Measurements from ENCODE around the gene RFNG. TPM values are rescaled to one million over a fixed set of nuclear protein-coding genes. Genes with fewer than 3 reads are reported as not detected.
A peak's percentile ranks its signal among the peaks of the same experiment; 100 is the strongest.

The RFNG gene
- total and polyA plus RNA-seq, 2 of the 13 experiments (the other 11 are each of a cell fraction or from before 2014, with no cell fraction given) = 61.4 to 64.0 TPM

GRCh38 chr17:82003411-82004381 lies 47.9 kb downstream of the RFNG start (continued):
- peak; percentile 35; the same call in 1 of the 2 replicates for TF ChIP-seq ZNF574 (CRISPR knock-in tag; IDR thresholded peaks at IDR 0.05)
- TF ChIP-seq TFDP1 (CRISPR knock-in tag; IDR thresholded peaks at IDR 0.05; ENCODE audit: borderline replicate concordance) = peak; percentile 93; the same call in 1 of the 2 replicates
- TF ChIP-seq ZNF704 (CRISPR knock-in tag; IDR thresholded peaks at IDR 0.05; ENCODE audit: borderline replicate concordance) = peak; percentile 77
- no peak for TF ChIP-seq GMEB1 (CRISPR knock-in tag; IDR thresholded peaks at IDR 0.05; ENCODE audit: borderline replicate concordance)
- peak; percentile 86 for TF ChIP-seq ZNF280D (CRISPR knock-in tag; IDR thresholded peaks at IDR 0.05)
- peak; percentile 72 for TF ChIP-seq FOXC1 (CRISPR knock-in tag; IDR thresholded peaks at IDR 0.05; ENCODE audit: borderline replicate concordance)
- 0 out of 2 replicates have a peak, but pooled peaks have one; percentile 18 for TF ChIP-seq CHD2 (IDR thresholded peaks at IDR 0.05; ENCODE audit: low read depth, low read length)
- peak; percentile 88 for TF ChIP-seq ZNF225 (CRISPR knock-in tag; IDR thresholded peaks at IDR 0.05)
- TF ChIP-seq MTF1 (CRISPR knock-in tag; IDR thresholded peaks at IDR 0.05) = no peak
- TF ChIP-seq ZNF432 (CRISPR knock-in tag; IDR thresholded peaks at IDR 0.05; ENCODE audit: borderline replicate concordance) = no peak
- TF ChIP-seq ZMAT5 (CRISPR knock-in tag; IDR thresholded peaks at IDR 0.05; ENCODE audit: borderline replicate concordance, low read depth) = no peak
- peak; percentile 56 for TF ChIP-seq FOXP4 (CRISPR knock-in tag; IDR thresholded peaks at IDR 0.05)
- TF ChIP-seq ZNF772 (CRISPR knock-in tag; IDR thresholded peaks at IDR 0.05) = peak; percentile 97
